Effector memory CD8-positive, alpha-beta T cell (primary cell): Measurements from ENCODE around the gene COL6A6.
"Not testable (repeated sequence)": the region's sequence is repeated elsewhere in the genome, so short reads cannot be mapped to it uniquely, and the experiment has no call there.

Experiments used
- ATAC-seq: fragments of 150-1000 bp; cut with Tn5 transposase; replicated peaks from 2 replicates; pipeline ENCODE4 v1.10.0; 2021; ENCODE audit warnings: mild to moderate bottlenecking, moderate library complexity
- DNase-seq, 3 experiments: peaks; one replicate each; pipeline ENCODE4 v3.0.0; 2021
- H3K27ac Mint-ChIP-seq, 2 donors: one replicate each; pipeline ENCODE4 v1.8.0; 2022; ENCODE audit warnings: mild to moderate bottlenecking in 2 of 2, mixed read lengths in 2 of 2, moderate library complexity in 2 of 2
- H3K27me3 Mint-ChIP-seq, 2 donors: one replicate each; pipeline ENCODE4 v1.8.0; 2022; ENCODE audit warnings: mixed read lengths in 2 of 2
- H3K36me3 Mint-ChIP-seq: one replicate; pipeline ENCODE4 v1.8.0; 2022; ENCODE audit warnings: mild to moderate bottlenecking, moderate library complexity, mixed read lengths; ENCODE audit not compliant: insufficient read depth
- H3K4me1 Mint-ChIP-seq, 2 donors: one replicate each; pipeline ENCODE4 v1.8.0; 2022; ENCODE audit warnings: low read depth in 2 of 2, mixed read lengths in 2 of 2
- H3K4me3 Mint-ChIP-seq, 2 donors: one replicate each; pipeline ENCODE4 v1.8.0; 2022; ENCODE audit warnings: mild to moderate bottlenecking in 2 of 2, mixed read lengths in 2 of 2, moderate library complexity in 2 of 2
- H3K9me3 Mint-ChIP-seq, 2 donors: one replicate each; pipeline ENCODE4 v1.8.0; 2022; ENCODE audit warnings: mixed read lengths in 2 of 2

COL6A6 gene

DNA sequence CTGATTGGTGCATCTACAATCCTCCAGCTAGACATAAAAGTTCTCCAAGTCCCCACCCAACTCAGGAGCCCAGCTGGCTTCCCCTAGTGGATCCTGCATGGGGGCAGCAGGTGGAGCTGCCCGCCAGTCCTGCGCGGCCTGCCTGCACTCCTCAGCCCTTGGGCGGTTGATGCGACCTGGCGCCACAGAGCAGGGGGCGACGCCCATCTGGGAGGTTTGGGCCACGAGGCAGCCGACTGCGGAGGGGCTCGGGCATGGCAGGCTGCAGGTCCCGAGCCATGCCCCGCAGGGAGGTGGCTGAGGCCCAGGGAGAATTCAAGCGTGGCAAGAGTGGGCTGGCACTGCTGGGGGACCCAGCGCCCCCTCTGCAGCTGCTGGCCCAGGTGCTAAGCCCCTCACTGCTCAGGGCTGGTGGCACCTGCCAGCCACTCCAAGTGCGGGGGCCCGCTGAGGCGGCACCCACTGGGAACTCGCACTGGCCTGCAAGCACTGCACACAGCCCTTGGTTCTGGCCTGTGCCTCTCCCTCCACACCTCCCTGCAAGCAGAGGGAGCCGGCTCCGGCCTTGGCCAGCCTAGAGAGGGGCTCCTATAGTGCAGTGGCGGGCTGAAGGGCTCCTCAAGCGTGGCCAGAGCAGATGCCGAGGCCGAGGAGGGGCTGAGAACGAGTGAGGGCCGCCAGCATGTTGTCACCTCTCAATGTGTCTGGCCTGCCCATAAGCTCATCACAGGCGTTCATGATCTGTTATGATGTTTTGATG, 30.1 kb downstream of the COL6A6 start:
- Mint-ChIP-seq H3K9me3 (peaks cover 0 to 2% of the 10 kb centered on the region in 2 donors), H3K36me3 (no peaks in the 10 kb centered on the region)

GRCh38 chr3:130547680-130548065, 30.7 kb downstream of the COL6A6 start:
- not testable (repeated sequence) for H3K27ac Mint-ChIP-seq, H3K4me1 Mint-ChIP-seq, DNase-seq, H3K4me3 Mint-ChIP-seq, H3K9me3 Mint-ChIP-seq, ATAC-seq, H3K36me3 Mint-ChIP-seq
- peaks cover 9 to 19% of the 10 kb centered on the region in 2 donors for H3K27me3 Mint-ChIP-seq

More for the DNA sequence above, 30.1 kb downstream of the COL6A6 start:
- no peak for ATAC-seq
- Mint-ChIP-seq H3K4me3 (no peak overlapping the region), H3K4me1 (no peaks in the 10 kb centered on the region), H3K27ac (no peak overlapping the region), H3K27me3 (peaks cover 9 to 19% of the 10 kb centered on the region in 2 donors)
- DNase-seq = no peak

GRCh38 chr3:130548356-130548755, 31.4 kb downstream of the COL6A6 start:
- DNase-seq (no peak), ATAC-seq (no peak)
- Mint-ChIP-seq H3K27ac (no peak overlapping the region), H3K27me3 (peaks cover 9 to 19% of the 10 kb centered on the region in 2 donors), H3K4me1 (no peaks in the 10 kb centered on the region), H3K36me3 (no peaks in the 10 kb centered on the region), H3K9me3 (peaks cover 0 to 2% of the 10 kb centered on the region in 2 donors), H3K4me3 (no peak overlapping the region)

DNA sequence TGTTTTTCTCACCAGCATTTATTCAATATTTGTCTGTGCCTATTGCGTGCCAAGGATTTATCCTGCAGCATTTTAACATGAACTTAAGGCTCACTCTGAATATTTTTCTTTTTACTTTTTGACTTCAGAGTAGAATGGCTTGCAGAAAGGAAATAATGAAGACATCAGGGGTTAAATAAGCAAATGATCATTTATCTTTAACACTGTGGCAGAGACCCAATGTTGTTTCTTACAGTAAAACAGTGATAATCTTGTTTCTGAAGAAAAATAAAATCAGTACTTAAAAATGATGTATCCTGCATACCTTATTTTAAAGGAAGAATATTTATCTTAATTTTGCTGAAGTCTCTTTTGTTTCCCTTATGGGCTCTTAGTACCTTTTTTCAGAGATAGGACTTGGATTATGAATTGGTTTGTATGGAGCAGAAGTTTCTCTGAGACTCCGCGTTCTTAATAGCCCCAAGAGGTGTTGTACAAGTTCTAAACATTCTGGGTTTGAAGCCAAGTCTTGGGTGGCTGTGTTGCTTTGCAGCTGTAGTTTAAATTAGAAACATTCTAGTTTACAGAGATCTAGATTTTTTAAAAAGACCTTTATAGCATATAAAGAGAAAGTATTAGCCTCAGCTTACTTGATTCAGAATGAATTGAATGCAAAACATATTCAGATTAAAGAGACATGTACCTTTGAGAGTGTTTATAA, 40.5 kb downstream of the COL6A6 start:
- Mint-ChIP-seq H3K4me1 (no peaks in the 10 kb centered on the region), H3K4me3 (no peak overlapping the region), H3K9me3 (peaks cover 0 to 5% of the 10 kb centered on the region in 2 donors), H3K27me3 (peaks cover 0 to 21% of the 10 kb centered on the region in 2 donors), H3K36me3 (no peaks in the 10 kb centered on the region), H3K27ac (no peak overlapping the region)
- ATAC-seq (no peak), DNase-seq (no peak)

- Mint-ChIP-seq H3K27ac (no peak overlapping the region), H3K9me3 (peaks cover 0 to 5% of the 10 kb centered on the region in 2 donors), H3K36me3 (no peaks in the 10 kb centered on the region), H3K4me3 (no peak overlapping the region), H3K27me3 (peaks cover 0 to 21% of the 10 kb centered on the region in 2 donors), H3K4me1 (no peaks in the 10 kb centered on the region)
- ATAC-seq = no peak
- no peak for DNase-seq
Measured at GRCh38 chr3:130558366-130558765, 41.4 kb downstream of the COL6A6 start.

DNA sequence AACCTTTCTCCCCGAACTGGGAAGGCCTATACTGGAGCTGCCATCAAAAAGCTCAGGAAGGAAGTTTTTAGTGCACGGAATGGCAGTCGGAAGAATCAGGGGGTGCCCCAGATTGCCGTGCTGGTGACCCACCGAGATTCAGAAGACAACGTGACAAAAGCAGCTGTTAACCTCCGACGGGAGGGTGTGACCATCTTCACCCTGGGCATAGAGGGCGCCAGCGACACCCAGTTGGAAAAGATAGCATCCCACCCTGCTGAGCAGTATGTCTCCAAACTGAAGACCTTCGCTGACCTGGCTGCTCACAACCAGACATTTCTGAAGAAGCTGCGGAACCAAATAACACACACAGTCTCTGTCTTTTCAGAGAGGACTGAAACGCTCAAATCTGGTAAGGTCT, 48.2 kb downstream of the COL6A6 start:
- DNase-seq (no peak), ATAC-seq (no peak)
- H3K4me3 Mint-ChIP-seq = no peak overlapping the region
- no peak overlapping the region for H3K27ac Mint-ChIP-seq
- H3K27me3 Mint-ChIP-seq = peaks cover 6 to 28% of the 10 kb centered on the region in 2 donors
- no peaks in the 10 kb centered on the region for H3K36me3 Mint-ChIP-seq
- H3K9me3 Mint-ChIP-seq = no peaks in the 10 kb centered on the region
- no peaks in the 10 kb centered on the region for H3K4me1 Mint-ChIP-seq
